HUES6 (cell line): Measurements from ENCODE around the gene SLC43A1.

Experiments used
- H3K27ac ChIP-seq: 2 replicates; pipeline ENCODE4 v1.7.0; 2013; ENCODE audit warnings: low read depth, mild to moderate bottlenecking, low read length, inconsistent platforms
- H3K27me3 ChIP-seq: 2 replicates; pipeline ENCODE4 v1.6.1; 2013; ENCODE audit warnings: low read length; ENCODE audit not compliant: control insufficient read depth, insufficient read depth
- H3K36me3 ChIP-seq: 2 replicates; pipeline ENCODE4 v1.6.1; 2013; ENCODE audit warnings: low read length; ENCODE audit not compliant: control insufficient read depth, insufficient read depth
- H3K4me1 ChIP-seq: 2 replicates; pipeline ENCODE4 v1.6.1; 2013; ENCODE audit warnings: low read length; ENCODE audit not compliant: control insufficient read depth, insufficient read depth
- H3K4me3 ChIP-seq: 2 replicates; pipeline ENCODE4 v1.5.1; 2013; ENCODE audit warnings: low read depth, low read length
- H3K9ac ChIP-seq: one replicate; pipeline ENCODE4 v1.6.1; 2013; ENCODE audit warnings: mild to moderate bottlenecking, low read length
- H3K9me3 ChIP-seq: 2 replicates; pipeline ENCODE4 v1.6.1; 2013; ENCODE audit warnings: low read depth, low read length; ENCODE audit not compliant: control insufficient read depth, insufficient read depth

SLC43A1 gene

GRCh38 chr11:57467508-57468157, 47.9 kb downstream of the SLC43A1 start:
- Histone ChIP-seq H3K4me1 (peaks cover 42% of the 10 kb centered on the region), H3K4me3 (no peak overlapping the region), H3K9ac (no peak overlapping the region), H3K36me3 (no peaks in the 10 kb centered on the region), H3K9me3 (no peaks in the 10 kb centered on the region), H3K27ac (no peak overlapping the region), H3K27me3 (peaks cover 28% of the 10 kb centered on the region)

- peaks cover 36% of the 10 kb centered on the region for H3K27me3 ChIP-seq
- H3K4me3 ChIP-seq = no peak overlapping the region
- no peaks in the 10 kb centered on the region for H3K9me3 ChIP-seq
- H3K36me3 ChIP-seq = no peaks in the 10 kb centered on the region
- no peak overlapping the region for H3K9ac ChIP-seq
- no peak overlapping the region for H3K27ac ChIP-seq
- peaks cover 43% of the 10 kb centered on the region for H3K4me1 ChIP-seq
Observed at GRCh38 chr11:57466680-57467079, 48.8 kb downstream of the SLC43A1 start.

DNA sequence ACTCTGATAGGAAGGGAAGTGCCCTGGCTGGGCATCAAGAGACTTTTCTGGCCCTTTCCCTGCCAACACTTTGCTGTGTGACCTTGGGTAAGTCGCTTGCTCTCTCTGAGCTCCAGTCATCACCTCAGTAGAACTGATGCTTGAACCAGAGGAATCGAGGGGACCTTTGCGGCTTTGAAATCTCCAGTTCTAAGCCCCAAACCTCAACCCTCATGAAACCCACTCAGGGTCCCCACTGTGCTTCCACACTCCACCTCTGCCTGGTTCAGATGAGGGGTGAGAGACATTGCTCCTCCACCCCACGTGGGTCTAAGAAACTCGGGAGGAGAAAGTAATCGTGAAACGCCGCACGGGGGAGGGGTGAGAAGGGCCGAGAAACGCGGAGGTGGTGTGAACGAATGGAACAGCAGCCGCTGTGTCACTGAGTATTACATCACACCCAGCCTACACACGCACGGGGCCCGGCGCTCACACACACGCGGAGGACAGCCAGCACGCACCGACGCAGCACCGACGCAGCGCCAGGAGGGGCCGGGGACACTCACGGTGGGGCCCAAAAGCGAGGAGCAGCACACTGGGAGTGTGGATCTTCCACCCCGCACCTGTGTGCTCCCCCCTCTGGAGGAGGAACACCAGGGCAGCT, 50.8 kb downstream of the SLC43A1 start:
- peaks cover 47% of the 10 kb centered on the region for H3K4me1 ChIP-seq
- no peaks in the 10 kb centered on the region for H3K9me3 ChIP-seq
- no peak overlapping the region for H3K9ac ChIP-seq
- H3K4me3 ChIP-seq = no peak overlapping the region
- no peak overlapping the region for H3K27ac ChIP-seq
- peaks cover 54% of the 10 kb centered on the region for H3K27me3 ChIP-seq
- no peaks in the 10 kb centered on the region for H3K36me3 ChIP-seq

DNA sequence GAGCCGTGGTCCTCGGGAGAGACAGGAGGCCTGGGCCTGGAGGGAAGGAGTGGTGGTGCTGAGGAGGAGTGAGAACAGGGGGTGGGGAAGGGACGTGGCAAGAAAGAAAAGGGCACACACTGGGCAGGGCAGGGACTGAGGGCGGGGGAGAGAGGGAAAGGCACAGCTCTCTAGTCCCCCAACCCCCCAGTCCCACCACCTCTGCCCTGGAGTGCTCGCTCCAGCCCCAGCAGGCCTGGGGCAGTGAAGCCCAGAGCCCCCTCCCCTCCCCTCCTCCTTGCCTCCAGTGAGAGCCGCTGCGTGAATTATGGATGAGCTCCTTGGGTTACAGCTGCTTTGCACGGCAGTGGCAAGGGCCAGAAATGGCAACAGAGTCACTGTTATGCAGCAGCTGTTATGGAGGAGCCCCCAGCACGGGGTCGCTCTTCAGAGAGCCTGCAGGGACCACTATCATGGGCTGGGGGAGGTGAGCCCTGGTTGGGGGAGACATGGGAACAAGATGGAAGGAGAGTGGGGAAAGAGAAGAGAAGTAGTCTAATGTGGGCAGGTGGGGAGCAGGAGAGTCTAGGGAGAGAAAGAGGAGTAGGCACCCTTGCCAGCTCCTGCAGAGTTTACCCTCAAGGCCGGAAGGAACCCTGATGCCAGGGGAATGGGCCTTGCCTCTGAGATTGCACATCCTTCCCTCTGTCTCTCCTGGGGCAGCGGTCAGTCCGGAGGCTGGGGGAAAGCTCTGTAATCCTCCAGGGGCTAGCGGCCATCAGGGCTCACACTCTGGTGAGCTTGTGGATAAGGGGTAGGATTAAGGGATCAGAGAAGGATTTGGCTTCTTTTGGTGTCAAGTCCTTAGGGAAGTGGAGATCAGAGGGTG, 51.6 kb downstream of the SLC43A1 start:
- Histone ChIP-seq H3K36me3 (no peaks in the 10 kb centered on the region), H3K27me3 (peaks cover 61% of the 10 kb centered on the region), H3K4me3 (peak overlapping the region; percentile 20; the same call in 1 of the 2 replicates), H3K27ac (no peak overlapping the region), H3K9me3 (no peaks in the 10 kb centered on the region), H3K9ac (no peak overlapping the region), H3K4me1 (peaks cover 50% of the 10 kb centered on the region)

- Histone ChIP-seq H3K9me3 (no peaks in the 10 kb centered on the region), H3K9ac (no peak overlapping the region), H3K27ac (no peak overlapping the region), H3K4me1 (peaks cover 42% of the 10 kb centered on the region), H3K27me3 (peaks cover 74% of the 10 kb centered on the region), H3K36me3 (no peaks in the 10 kb centered on the region), H3K4me3 (no peak overlapping the region)
Observed at GRCh38 chr11:57462597-57462996, 52.9 kb downstream of the SLC43A1 start.

- Histone ChIP-seq H3K36me3 (no peaks in the 10 kb centered on the region), H3K4me3 (peak overlapping the region; percentile 63), H3K9ac (no peak overlapping the region), H3K4me1 (peaks cover 44% of the 10 kb centered on the region), H3K27ac (no peak overlapping the region), H3K27me3 (peaks cover 79% of the 10 kb centered on the region), H3K9me3 (no peaks in the 10 kb centered on the region)
Observed at GRCh38 chr11:57461841-57462489, 53.5 kb downstream of the SLC43A1 start.

DNA sequence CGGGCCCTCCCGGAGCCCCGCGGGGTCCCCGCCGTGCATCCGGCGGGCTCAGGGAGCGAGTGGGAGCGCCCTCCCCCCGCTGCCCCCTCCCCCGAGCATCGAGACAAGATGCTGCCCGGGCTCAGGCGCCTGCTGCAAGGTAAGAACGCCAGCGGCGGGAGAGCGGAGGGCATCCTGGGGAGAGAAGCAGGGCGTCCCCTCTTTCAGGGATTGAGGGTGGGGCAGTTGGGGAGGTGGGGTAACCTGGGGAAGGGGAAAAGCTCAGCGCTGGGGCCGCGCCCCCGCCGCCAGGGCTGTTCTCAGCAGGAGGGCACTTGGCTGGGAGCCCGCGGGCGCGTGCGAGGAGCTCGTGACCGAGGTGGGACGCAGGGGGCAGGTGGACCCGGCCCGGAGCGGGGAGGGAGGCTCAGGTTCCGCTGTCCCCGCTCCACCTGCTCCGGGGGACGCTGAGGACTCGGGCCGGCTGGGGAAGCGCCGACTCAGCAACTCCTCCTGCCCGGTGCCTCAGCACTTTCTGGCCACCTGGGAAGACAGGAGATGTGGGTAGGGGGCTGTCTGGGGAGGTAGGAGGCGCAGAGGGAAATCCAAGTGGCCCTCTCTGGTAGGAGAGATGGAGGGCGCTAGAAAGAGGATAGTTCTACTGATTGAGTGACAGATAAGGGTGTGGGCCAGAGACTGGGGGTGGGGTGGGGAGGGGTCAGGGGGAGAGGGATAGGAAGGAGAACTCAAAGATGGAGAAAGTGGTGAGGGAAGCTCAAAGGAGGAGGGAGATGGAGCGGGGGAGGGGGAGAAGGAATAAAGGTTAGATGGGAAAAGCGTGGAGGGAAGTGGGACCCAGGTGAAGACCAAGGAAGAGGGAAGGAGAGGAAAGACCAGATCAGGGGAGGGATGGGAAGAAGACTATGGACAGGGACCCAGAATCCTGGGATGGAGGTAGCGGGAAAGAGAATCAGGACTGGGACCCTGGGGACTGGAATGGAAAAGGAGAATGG, 54.4 kb downstream of the SLC43A1 start:
- Histone ChIP-seq H3K9me3 (no peaks in the 10 kb centered on the region), H3K4me1 (peaks cover 45% of the 10 kb centered on the region), H3K4me3 (peak overlapping the region; percentile 63), H3K36me3 (no peaks in the 10 kb centered on the region), H3K9ac (no peak overlapping the region), H3K27ac (no peak overlapping the region), H3K27me3 (peaks cover 89% of the 10 kb centered on the region)

- peaks cover 93% of the 10 kb centered on the region for H3K27me3 ChIP-seq
- no peak within 1 kb of the TSS for H3K9ac ChIP-seq
- no peak within 1 kb of the TSS for H3K27ac ChIP-seq
- H3K4me3 ChIP-seq = peak within 1 kb of the TSS; percentile 63
- peaks cover 44% of the 10 kb centered on the region for H3K4me1 ChIP-seq
- no peaks in the 10 kb centered on the region for H3K36me3 ChIP-seq
- H3K9me3 ChIP-seq = no peaks in the 10 kb centered on the region
Observed at GRCh38 chr11:57460022-57460757, 55.3 kb downstream of the SLC43A1 start, which contains the start of gene RTN4RL2. Gene RTN4RL2 (plus strand): TSS chr11:57460528. CDS start chr11:57460866, 338 bp downstream.

GRCh38 chr11:57459164-57460021, 56.1 kb downstream of the SLC43A1 start:
- H3K9me3 ChIP-seq = no peaks in the 10 kb centered on the region
- no peak overlapping the region for H3K27ac ChIP-seq
- peak overlapping the region; percentile 63 for H3K4me3 ChIP-seq
- no peaks in the 10 kb centered on the region for H3K36me3 ChIP-seq
- peaks cover 85% of the 10 kb centered on the region for H3K27me3 ChIP-seq
- H3K4me1 ChIP-seq = peaks cover 36% of the 10 kb centered on the region
- no peak overlapping the region for H3K9ac ChIP-seq
